KMS-11 (cell line): Measurements from ENCODE around the gene LPP.

Experiments used
- H2AFZ ChIP-seq: fragments of 200-600 bp; sonication (generic); 2 replicates; pipeline ENCODE4 v1.6.1; 2016; ENCODE audit warnings: antibody characterized with exemption, mixed run types, low read depth
- H3K27ac ChIP-seq: fragments of 200-600 bp; sonication (generic); 2 replicates; pipeline ENCODE4 v1.6.1; 2016; ENCODE audit warnings: mild to moderate bottlenecking, mixed run types
- H3K27me3 ChIP-seq: fragments of 200-600 bp; sonication (generic); 2 replicates; pipeline ENCODE4 v1.6.1; 2017; ENCODE audit warnings: mild to moderate bottlenecking, low read depth, mixed run types, moderate library complexity; ENCODE audit not compliant: insufficient read depth
- H3K36me3 ChIP-seq: fragments of 200-600 bp; sonication (generic); 2 replicates; pipeline ENCODE4 v1.6.1; 2017; ENCODE audit warnings: mild to moderate bottlenecking, mixed run types; ENCODE audit not compliant: insufficient read depth
- H3K4me1 ChIP-seq: fragments of 200-600 bp; sonication (generic); 2 replicates; pipeline ENCODE4 v1.6.1; 2016; ENCODE audit warnings: mild to moderate bottlenecking, low read depth, mixed run types; ENCODE audit not compliant: poor library complexity, severe bottlenecking
- H3K4me2 ChIP-seq: fragments of 200-600 bp; sonication (generic); 2 replicates; pipeline ENCODE4 v1.7.0; 2016; ENCODE audit warnings: mild to moderate bottlenecking, mixed run types
- H3K4me3 ChIP-seq: fragments of 200-600 bp; sonication (generic); IDR thresholded peaks from 2 replicates; pipeline ENCODE4 v1.6.1; 2017; ENCODE audit warnings: low read depth, low read length, mixed read lengths; ENCODE audit not compliant: insufficient read depth
- H3K79me2 ChIP-seq: fragments of 200-600 bp; sonication (generic); 2 replicates; pipeline ENCODE4 v1.6.1; 2016; ENCODE audit warnings: low read depth, mixed run types; ENCODE audit not compliant: insufficient read depth
- H3K9ac ChIP-seq: fragments of 200-600 bp; sonication (generic); 2 replicates; pipeline ENCODE4 v1.6.1; 2016; ENCODE audit warnings: mild to moderate bottlenecking, mixed run types
- H4K20me1 ChIP-seq: fragments of 200-600 bp; sonication (generic); 2 replicates; pipeline ENCODE4 v1.6.1; 2016; ENCODE audit warnings: mild to moderate bottlenecking, mixed run types; ENCODE audit not compliant: insufficient read depth
- CTCF ChIP-seq: fragments of 200-600 bp; sonication (generic); conservative IDR thresholded peaks from 2 replicates; pipeline ENCODE4 v1.6.1; 2017; ENCODE audit warnings: low read depth, mild to moderate bottlenecking, antibody characterized with exemption, low read length, moderate library complexity, mixed read lengths

The LPP gene

DNA sequence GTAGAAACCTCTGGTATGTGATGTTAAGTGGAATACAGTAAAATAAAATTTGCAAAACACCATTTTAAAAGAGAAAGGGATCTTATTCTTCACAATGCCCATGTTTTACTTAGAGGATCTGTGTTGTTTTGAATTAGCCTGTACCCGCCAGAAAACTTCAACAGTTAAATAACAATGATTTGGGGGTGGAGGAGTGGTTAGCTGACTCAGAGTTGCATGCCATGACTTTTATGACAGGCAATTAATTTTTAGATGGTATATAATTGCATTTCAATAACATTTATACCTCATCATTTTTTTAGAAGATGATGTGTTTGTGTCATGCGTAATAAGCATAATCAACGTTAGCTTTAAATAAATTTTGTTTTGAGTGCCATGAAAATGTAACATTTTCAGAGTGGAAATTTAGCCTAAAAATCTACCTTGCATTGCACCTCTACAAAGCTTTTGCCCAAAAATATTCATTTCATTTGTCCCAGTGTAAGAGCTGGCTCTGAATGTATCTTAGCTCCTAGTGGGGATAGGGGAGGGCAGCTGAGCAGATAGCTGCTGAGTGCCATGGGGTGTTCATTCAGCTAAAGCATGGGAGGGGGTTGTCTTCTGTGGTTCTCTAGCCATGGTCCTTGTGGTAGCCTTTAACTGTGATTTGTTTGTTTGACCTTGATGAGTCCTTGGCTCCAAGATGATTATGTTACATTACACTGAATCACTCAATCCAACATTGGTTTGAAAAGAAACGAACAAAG lies 379.8 kb downstream of the LPP start:
- Histone ChIP-seq H3K9ac (no peak overlapping the region), H3K27ac (no peak overlapping the region), H3K27me3 (no peaks in the 10 kb centered on the region), H3K36me3 (no peaks in the 10 kb centered on the region), H3K4me3 (no peak overlapping the region), H3K4me2 (no peak overlapping the region), H3K4me1 (no peaks in the 10 kb centered on the region), H4K20me1 (no peaks in the 10 kb centered on the region), H3K79me2 (no peaks in the 10 kb centered on the region), H2AFZ (no peak overlapping the region)
- no peak for TF ChIP-seq CTCF

- H2AFZ ChIP-seq: no peak overlapping the region
- TF ChIP-seq CTCF: no peak
- no peaks in the 10 kb centered on the region for H3K36me3 ChIP-seq
- H3K4me2 ChIP-seq: no peak overlapping the region
- no peaks in the 10 kb centered on the region for H4K20me1 ChIP-seq
- H3K4me1 ChIP-seq: no peaks in the 10 kb centered on the region
- no peak overlapping the region for H3K9ac ChIP-seq
- no peaks in the 10 kb centered on the region for H3K27me3 ChIP-seq
- no peak overlapping the region for H3K4me3 ChIP-seq
- no peaks in the 10 kb centered on the region for H3K79me2 ChIP-seq
- no peak overlapping the region for H3K27ac ChIP-seq
Measured at GRCh38 chr3:188534633-188535032, 380.7 kb downstream of the LPP start.

DNA sequence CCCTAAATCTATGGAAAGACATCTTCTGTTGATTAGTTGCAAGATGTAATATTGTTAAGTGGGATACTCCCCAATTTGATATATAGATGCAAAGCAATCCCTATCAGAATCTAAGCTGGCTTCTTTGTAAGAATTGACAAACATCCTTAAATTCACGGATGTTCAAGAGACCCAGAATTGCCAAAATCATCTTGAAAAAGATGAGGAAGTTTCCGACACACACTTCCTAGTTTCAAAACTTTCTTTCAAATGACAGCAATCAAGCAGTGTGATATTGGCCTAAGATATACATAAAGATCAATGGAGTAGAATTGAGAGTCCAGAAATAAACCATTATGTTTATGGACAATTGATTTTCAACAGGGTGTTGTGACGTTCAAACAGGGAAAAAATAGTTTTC lies 383.6 kb downstream of the LPP start:
- H3K4me2 ChIP-seq: no peak overlapping the region
- no peaks in the 10 kb centered on the region for H3K36me3 ChIP-seq
- H4K20me1 ChIP-seq: no peaks in the 10 kb centered on the region
- H3K27ac ChIP-seq: no peak overlapping the region
- H3K9ac ChIP-seq: no peak overlapping the region
- H2AFZ ChIP-seq: no peak overlapping the region
- H3K4me3 ChIP-seq: no peak overlapping the region
- H3K79me2 ChIP-seq: no peaks in the 10 kb centered on the region
- TF ChIP-seq CTCF: no peak
- no peaks in the 10 kb centered on the region for H3K27me3 ChIP-seq
- no peaks in the 10 kb centered on the region for H3K4me1 ChIP-seq

GRCh38 chr3:188539037-188539436 lies 385.1 kb downstream of the LPP start:
- H3K36me3 ChIP-seq: no peaks in the 10 kb centered on the region
- H3K4me1 ChIP-seq: no peaks in the 10 kb centered on the region
- H2AFZ ChIP-seq: no peak overlapping the region
- no peak for TF ChIP-seq CTCF
- no peak overlapping the region for H3K27ac ChIP-seq
- no peaks in the 10 kb centered on the region for H3K79me2 ChIP-seq
- H3K27me3 ChIP-seq: no peaks in the 10 kb centered on the region
- no peak overlapping the region for H3K9ac ChIP-seq
- no peak overlapping the region for H3K4me3 ChIP-seq
- no peaks in the 10 kb centered on the region for H4K20me1 ChIP-seq
- no peak overlapping the region for H3K4me2 ChIP-seq
